ENCODE data around the gene OPTC.

The OPTC gene

DNA sequence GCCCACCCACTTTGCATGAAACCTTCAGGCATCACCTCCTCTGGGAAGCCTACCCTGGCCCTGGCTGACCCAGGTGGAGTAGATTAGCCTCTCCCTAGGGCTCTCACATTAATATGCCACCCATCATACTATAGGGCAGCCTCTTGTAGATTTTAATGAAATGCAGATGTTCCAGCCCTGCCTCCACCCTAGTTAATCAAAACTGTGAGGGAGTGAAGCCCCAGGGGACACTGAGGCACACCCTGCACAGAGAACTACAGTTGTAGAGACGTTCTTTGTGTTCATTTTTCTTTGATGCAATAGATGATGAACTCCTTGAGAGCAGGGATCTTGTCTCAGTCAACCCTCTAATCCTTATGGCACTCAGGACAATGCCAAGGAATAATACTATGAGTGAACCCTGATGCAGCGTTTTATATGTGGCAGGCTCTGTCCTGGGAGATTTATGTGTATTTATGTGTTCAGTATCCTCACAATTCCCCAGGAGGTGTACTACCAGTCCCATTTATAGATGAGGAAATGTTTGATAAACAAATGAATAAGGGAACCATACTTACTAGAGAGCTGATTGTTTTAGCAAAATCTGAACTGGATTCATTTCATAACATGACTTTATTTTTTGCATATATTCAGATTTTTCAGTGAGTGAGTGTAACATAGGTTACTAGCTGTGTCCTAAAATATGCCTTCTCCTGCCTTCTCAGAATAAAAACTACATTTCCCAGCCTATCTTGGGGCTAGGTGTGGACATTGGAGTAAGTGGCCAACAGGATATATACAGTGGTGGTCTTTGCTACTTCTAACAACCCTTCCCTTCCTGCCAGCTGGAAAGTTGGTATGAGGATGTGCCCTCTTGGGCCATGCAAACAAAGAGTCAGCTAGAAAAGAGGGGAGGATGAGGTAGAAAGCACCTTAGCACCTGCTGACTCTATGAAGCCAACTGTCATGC, 41.8 kb upstream of the OPTC start:
- TF ChIP-seq, protein P1, sequence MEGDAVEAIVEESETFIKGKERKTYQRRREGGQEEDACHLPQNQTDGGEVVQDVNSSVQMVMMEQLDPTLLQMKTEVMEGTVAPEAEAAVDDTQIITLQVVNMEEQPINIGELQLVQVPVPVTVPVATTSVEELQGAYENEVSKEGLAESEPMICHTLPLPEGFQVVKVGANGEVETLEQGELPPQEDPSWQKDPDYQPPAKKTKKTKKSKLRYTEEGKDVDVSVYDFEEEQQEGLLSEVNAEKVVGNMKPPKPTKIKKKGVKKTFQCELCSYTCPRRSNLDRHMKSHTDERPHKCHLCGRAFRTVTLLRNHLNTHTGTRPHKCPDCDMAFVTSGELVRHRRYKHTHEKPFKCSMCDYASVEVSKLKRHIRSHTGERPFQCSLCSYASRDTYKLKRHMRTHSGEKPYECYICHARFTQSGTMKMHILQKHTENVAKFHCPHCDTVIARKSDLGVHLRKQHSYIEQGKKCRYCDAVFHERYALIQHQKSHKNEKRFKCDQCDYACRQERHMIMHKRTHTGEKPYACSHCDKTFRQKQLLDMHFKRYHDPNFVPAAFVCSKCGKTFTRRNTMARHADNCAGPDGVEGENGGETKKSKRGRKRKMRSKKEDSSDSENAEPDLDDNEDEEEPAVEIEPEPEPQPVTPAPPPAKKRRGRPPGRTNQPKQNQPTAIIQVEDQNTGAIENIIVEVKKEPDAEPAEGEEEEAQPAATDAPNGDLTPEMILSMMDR (IDR thresholded peaks at IDR 0.05; ENCODE audit: low read depth, low read length) = no peak
- no peak overlapping the region for H3K4me3 ChIP-seq (ENCODE audit: low read depth, low read length)

DNA sequence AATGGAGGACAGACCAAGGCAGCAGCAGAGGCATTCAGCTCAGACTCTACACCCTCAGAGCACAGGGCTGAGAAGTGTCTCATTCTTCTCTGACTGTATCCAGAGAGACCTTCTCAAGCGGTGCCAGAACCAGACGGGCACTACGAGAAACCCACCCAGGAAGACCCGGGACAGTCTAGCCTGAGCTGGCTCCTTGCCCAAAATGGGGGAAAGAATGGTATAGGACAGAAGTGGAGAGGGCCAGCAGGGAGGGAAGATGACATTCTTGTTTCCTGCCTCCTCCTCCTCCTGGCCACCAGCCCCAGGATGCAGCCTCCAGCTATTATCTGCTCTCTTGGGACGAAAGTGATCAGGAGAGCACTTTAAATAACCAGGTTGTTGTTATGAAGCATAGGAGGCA, 40.9 kb upstream of the OPTC start:
- TF ChIP-seq, protein P1 (IDR thresholded peaks at IDR 0.05; ENCODE audit: low read depth, low read length) = no peak
- H3K4me3 ChIP-seq (ENCODE audit: low read depth, low read length) = no peak overlapping the region

DNA sequence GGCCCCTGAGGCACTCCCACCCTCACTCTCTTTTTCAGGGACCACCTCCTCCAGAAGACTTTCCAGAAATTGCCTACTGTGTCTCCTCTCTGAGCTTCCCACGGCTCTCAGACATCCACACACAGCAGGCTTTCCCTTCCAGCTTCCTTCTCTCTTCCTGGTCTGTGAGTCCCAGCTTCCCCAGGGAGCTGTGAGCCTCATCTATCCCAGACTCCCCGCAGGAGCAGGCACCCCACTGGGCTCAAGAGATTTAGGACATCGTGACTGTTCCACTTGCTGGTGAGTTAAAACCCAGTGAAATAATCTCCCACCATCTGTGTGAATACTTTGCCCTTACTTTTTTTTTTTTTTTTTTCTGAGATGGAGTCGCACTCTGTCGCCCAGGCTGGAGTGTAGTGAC, 40.3 kb upstream of the OPTC start:
- H3K4me3 ChIP-seq (ENCODE audit: low read depth, low read length) = no peak overlapping the region
- TF ChIP-seq, protein P1 (IDR thresholded peaks at IDR 0.05; ENCODE audit: low read depth, low read length) = no peak

DNA sequence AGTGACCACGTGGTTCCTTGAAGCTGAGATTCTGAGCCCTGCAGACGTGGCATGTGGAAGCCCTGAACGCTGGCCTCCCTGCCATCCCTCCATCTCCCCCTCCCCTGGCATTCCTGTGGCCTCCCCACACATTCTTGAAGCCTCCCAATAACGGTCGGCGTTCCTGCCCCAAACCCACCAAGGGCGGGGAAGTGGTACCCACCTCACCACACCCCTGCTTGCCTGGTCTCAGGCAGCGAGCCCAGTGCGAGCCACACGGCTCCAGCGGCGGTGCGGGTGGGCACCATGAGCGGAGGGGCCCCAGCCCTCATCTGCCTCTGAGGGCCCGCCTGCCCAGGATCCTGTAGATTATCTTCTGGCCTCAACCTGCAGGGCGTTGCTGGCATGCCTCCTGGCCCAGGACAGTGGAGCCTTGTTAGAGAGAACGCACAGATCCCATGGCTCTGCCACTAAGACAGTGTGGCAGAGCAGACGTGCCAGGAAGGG, 38.9 kb upstream of the OPTC start:
- H3K4me3 ChIP-seq (ENCODE audit: low read depth, low read length) = no peak overlapping the region
- TF ChIP-seq, protein P1 (IDR thresholded peaks at IDR 0.05; ENCODE audit: low read depth, low read length) = no peak

DNA sequence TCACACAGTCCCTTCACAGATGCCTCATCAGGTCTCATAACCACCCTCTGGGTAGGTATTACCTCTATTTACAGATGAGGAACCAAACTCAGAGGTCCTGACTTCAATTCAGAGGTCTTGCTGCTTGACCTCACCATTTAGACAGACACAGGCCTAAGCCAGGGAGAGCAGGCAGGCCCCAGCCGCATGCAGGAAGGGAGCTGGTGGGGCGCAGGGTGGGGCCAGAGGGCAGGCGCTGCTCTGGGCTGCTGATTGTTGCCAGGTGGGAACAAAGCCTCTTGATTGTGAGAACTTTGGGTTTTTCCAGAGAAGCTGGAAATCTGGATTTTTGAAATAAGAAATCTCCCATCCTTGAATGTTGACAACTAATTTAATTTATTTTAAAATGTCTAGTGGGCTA, 38.2 kb upstream of the OPTC start:
- TF ChIP-seq, protein P1 (IDR thresholded peaks at IDR 0.05; ENCODE audit: low read depth, low read length) = no peak
- no peak overlapping the region for H3K4me3 ChIP-seq (ENCODE audit: low read depth, low read length)

DNA sequence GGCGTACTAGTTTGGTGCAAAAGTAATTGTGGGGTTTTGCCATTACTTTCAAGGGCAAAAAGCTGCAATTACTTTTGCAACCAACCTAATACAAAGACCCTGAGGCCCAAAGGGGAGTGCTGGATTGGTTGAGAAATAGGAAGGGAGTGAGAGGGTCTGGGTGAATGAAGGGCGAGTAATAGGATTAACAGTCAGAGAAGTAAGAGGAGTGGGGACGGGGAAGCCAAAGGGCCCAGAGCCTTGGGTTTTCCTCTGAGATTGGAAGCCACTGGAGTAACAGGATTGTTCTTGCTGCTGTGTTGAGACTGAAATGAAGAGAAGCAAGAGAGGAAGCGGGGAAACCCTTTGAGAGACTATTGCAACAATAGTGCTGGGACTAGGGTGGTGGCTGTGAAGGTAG, 37.4 kb upstream of the OPTC start:
- TF ChIP-seq, protein P1 (IDR thresholded peaks at IDR 0.05; ENCODE audit: low read depth, low read length) = no peak

DNA sequence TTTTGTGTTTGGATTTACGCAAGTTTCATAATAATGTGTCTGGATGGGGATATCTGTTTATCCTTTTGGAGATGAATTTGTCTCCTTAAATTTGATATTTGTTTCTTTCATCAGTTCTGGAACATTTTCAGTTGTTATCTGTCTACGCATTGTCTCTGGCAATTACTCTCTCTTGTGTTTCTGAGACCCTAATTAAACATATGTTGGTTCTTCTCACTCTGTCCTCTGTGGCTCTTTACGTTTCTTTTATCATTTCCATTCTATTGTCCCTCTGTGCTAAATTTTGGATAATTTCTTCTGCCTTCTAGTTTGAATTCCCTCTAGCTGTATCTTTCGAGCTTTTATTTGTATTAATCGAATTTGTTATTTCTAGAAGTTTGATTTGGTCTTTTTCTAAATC, 35.9 kb upstream of the OPTC start:
- TF ChIP-seq, protein P1 (IDR thresholded peaks at IDR 0.05; ENCODE audit: low read depth, low read length) = no peak
- no peak overlapping the region for H3K4me3 ChIP-seq (ENCODE audit: low read depth, low read length)

More for the DNA sequence above, 37.4 kb upstream of the OPTC start:
- no peak overlapping the region for H3K4me3 ChIP-seq (ENCODE audit: low read depth, low read length)
